Measurements from ENCODE around the gene LANCL3. TPM values are rescaled to one million over a fixed set of nuclear protein-coding genes. Genes with fewer than 3 reads are reported as not detected.

The LANCL3 gene
- total and polyA plus RNA-seq, 4 experiments from 2014 or later, result 0.06 to 0.17 (median 0.12) TPM

- Histone ChIP-seq H3K9me3 (ENCODE audit: control insufficient read depth in 1 of 2, low read length in 2 of 2) (no peaks in the 10 kb centered on the region), H3K36me3 (ENCODE audit: insufficient read depth, low read length) (no peaks in the 10 kb centered on the region), H3K27ac (ENCODE audit: low read depth, low read length) (no peak overlapping the region), H3K4me1 (ENCODE audit: insufficient read depth, low read length) (no peaks in the 10 kb centered on the region), H3K4me3 (ENCODE audit: low read length in 2 of 2) (no peak overlapping the region), H3K27me3 (ENCODE audit: insufficient read depth, low read length) (no peaks in the 10 kb centered on the region)
- Mint-ChIP-seq H3K36me3 (no peaks in the 10 kb centered on the region), H3K27ac (no peak overlapping the region), H3K27me3 (no peaks in the 10 kb centered on the region), H3K4me1 (no peaks in the 10 kb centered on the region), H3K9me3 (peaks cover 0 to 2% (median 0%) of the 10 kb centered on the region in 8 donors), H3K4me3 (no peak overlapping the region)
- no peak for DNase-seq
- ChIA-PET CTCF (ENCODE audit: partially characterized antibody) (no interaction called here), POLR2A (ENCODE audit: partially characterized antibody) (no interaction called here)
- intact Hi-C loops (cut with micrococcal nuclease), result no loop called here
These were observed 125.8 kb downstream of the LANCL3 start for GRCh38 chrX:37697169-37697760.

- Mint-ChIP-seq H3K27ac (no peak overlapping the region), H3K9me3 (peaks cover 0 to 2% (median 0%) of the 10 kb centered on the region in 8 donors), H3K4me1 (no peaks in the 10 kb centered on the region), H3K36me3 (no peaks in the 10 kb centered on the region), H3K4me3 (no peak overlapping the region), H3K27me3 (no peaks in the 10 kb centered on the region)
- H3K36me3 ChIP-seq (ENCODE audit: insufficient read depth, low read length), result no peaks in the 10 kb centered on the region
- H3K4me1 ChIP-seq (ENCODE audit: insufficient read depth, low read length), result no peaks in the 10 kb centered on the region
- no peak for DNase-seq
- intact Hi-C loops (cut with micrococcal nuclease), result no loop called here
- no peaks in the 10 kb centered on the region for H3K27me3 ChIP-seq (ENCODE audit: insufficient read depth, low read length)
- H3K9me3 ChIP-seq (ENCODE audit: control insufficient read depth in 1 of 2, low read length in 2 of 2), result no peaks in the 10 kb centered on the region
- POLR2A ChIA-PET (ENCODE audit: partially characterized antibody), result no interaction called here
- H3K27ac ChIP-seq (ENCODE audit: low read depth, low read length), result no peak overlapping the region
- CTCF ChIA-PET (ENCODE audit: partially characterized antibody), result no interaction called here
- H3K4me3 ChIP-seq (ENCODE audit: low read length in 2 of 2), result no peak overlapping the region
These were observed 130.1 kb downstream of the LANCL3 start for GRCh38 chrX:37701588-37701987.

- intact Hi-C loops (cut with micrococcal nuclease), result no loop called here
- Histone ChIP-seq H3K36me3 (ENCODE audit: insufficient read depth, low read length) (no peaks in the 10 kb centered on the region), H3K4me3 (ENCODE audit: low read length in 2 of 2) (no peak overlapping the region), H3K27me3 (ENCODE audit: insufficient read depth, low read length) (no peaks in the 10 kb centered on the region), H3K9me3 (ENCODE audit: control insufficient read depth in 1 of 2, low read length in 2 of 2) (no peaks in the 10 kb centered on the region), H3K27ac (ENCODE audit: low read depth, low read length) (no peak overlapping the region), H3K4me1 (ENCODE audit: insufficient read depth, low read length) (no peaks in the 10 kb centered on the region)
- no peak for DNase-seq
- Mint-ChIP-seq H3K27me3 (no peaks in the 10 kb centered on the region), H3K4me3 (no peak overlapping the region), H3K27ac (no peak overlapping the region), H3K4me1 (no peaks in the 10 kb centered on the region), H3K9me3 (peaks cover 0 to 5% (median 0%) of the 10 kb centered on the region in 8 donors), H3K36me3 (no peaks in the 10 kb centered on the region)
- POLR2A ChIA-PET (ENCODE audit: partially characterized antibody), result no interaction called here
- CTCF ChIA-PET (ENCODE audit: partially characterized antibody), result no interaction called here
These were observed 140.5 kb downstream of the LANCL3 start for GRCh38 chrX:37711991-37712390.

DNA sequence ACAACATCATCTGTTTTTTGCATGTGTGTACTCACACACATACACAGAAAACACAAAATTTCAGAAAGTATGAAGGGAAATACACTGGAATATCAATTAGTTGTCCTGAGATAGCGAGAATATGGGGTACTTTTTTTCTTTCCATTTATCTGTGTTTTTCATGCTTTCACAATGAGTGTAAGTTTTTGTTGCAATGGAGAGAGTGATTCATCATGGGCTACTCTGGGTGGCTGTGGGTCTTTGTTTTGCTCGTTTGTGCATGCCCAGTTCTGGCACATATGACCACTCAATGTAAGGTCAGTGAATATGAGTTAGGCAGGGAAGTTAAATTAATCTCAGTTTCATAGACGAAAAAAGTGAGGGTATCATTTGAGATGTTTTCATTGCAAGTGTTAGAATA is 141.0 kb downstream of the LANCL3 start:
- Histone ChIP-seq H3K4me1 (ENCODE audit: insufficient read depth, low read length) (no peaks in the 10 kb centered on the region), H3K36me3 (ENCODE audit: insufficient read depth, low read length) (no peaks in the 10 kb centered on the region), H3K27ac (ENCODE audit: low read depth, low read length) (no peak overlapping the region), H3K27me3 (ENCODE audit: insufficient read depth, low read length) (no peaks in the 10 kb centered on the region), H3K4me3 (ENCODE audit: low read length in 2 of 2) (no peak overlapping the region), H3K9me3 (ENCODE audit: control insufficient read depth in 1 of 2, low read length in 2 of 2) (no peaks in the 10 kb centered on the region)
- intact Hi-C loops (cut with micrococcal nuclease), result no loop called here
- DNase-seq, result no peak
- CTCF ChIA-PET (ENCODE audit: partially characterized antibody), result no interaction called here
- Mint-ChIP-seq H3K27ac (no peak overlapping the region), H3K9me3 (peaks cover 0 to 5% (median 0%) of the 10 kb centered on the region in 8 donors), H3K36me3 (no peaks in the 10 kb centered on the region), H3K27me3 (no peaks in the 10 kb centered on the region), H3K4me1 (no peaks in the 10 kb centered on the region), H3K4me3 (no peak overlapping the region)
- POLR2A ChIA-PET (ENCODE audit: partially characterized antibody), result no interaction called here

DNA sequence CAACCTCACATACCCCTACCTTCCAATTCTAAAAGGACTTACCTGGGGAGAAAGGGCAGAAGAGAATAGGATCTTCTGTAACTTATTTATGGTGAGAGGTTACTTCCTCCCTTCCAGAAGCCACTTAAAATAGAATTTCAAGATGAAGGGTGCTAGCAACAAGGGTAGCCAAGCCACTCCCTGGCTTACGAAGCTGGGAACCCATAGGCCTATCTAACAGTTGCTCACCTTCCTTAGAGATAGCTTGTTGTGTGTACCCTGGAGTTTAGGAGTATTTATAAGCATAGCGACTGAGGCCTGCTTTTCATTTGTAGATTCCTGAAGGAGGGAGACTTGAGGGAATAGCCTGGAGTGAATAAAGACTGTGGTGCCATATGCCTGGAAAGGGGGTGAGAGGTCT is 143.0 kb downstream of the LANCL3 start:
- CTCF ChIA-PET (ENCODE audit: partially characterized antibody), result no interaction called here
- H3K36me3 Mint-ChIP-seq, result no peaks in the 10 kb centered on the region
- DNase-seq, result no peak
- no peaks in the 10 kb centered on the region for H3K27me3 Mint-ChIP-seq
- Histone ChIP-seq H3K4me3 (ENCODE audit: low read length in 2 of 2) (no peak overlapping the region), H3K27ac (ENCODE audit: low read depth, low read length) (no peak overlapping the region), H3K36me3 (ENCODE audit: insufficient read depth, low read length) (no peaks in the 10 kb centered on the region), H3K4me1 (ENCODE audit: insufficient read depth, low read length) (no peaks in the 10 kb centered on the region), H3K27me3 (ENCODE audit: insufficient read depth, low read length) (no peaks in the 10 kb centered on the region), H3K9me3 (ENCODE audit: control insufficient read depth in 1 of 2, low read length in 2 of 2) (no peaks in the 10 kb centered on the region)
- intact Hi-C loops (cut with micrococcal nuclease), result no loop called here
- H3K4me3 Mint-ChIP-seq, result no peak overlapping the region
- H3K4me1 Mint-ChIP-seq, result no peaks in the 10 kb centered on the region
- no peak overlapping the region for H3K27ac Mint-ChIP-seq
- H3K9me3 Mint-ChIP-seq, result peaks cover 0 to 11% (median 3%) of the 10 kb centered on the region in 8 donors
- POLR2A ChIA-PET (ENCODE audit: partially characterized antibody), result no interaction called here

- Histone ChIP-seq H3K27me3 (ENCODE audit: insufficient read depth, low read length) (no peaks in the 10 kb centered on the region), H3K4me3 (ENCODE audit: low read length in 2 of 2) (no peak overlapping the region), H3K9me3 (ENCODE audit: control insufficient read depth in 1 of 2, low read length in 2 of 2) (no peaks in the 10 kb centered on the region), H3K4me1 (ENCODE audit: insufficient read depth, low read length) (no peaks in the 10 kb centered on the region), H3K36me3 (ENCODE audit: insufficient read depth, low read length) (no peaks in the 10 kb centered on the region), H3K27ac (ENCODE audit: low read depth, low read length) (no peak overlapping the region)
- H3K27me3 Mint-ChIP-seq, result no peaks in the 10 kb centered on the region
- no peaks in the 10 kb centered on the region for H3K36me3 Mint-ChIP-seq
- H3K4me3 Mint-ChIP-seq, result no peak overlapping the region
- DNase-seq, result no peak
- intact Hi-C loops (cut with micrococcal nuclease), result no loop called here
- ChIA-PET CTCF (ENCODE audit: partially characterized antibody) (no interaction called here), POLR2A (ENCODE audit: partially characterized antibody) (no interaction called here)
- no peaks in the 10 kb centered on the region for H3K4me1 Mint-ChIP-seq
- peaks cover 0 to 11% (median 3%) of the 10 kb centered on the region in 8 donors for H3K9me3 Mint-ChIP-seq
- no peak overlapping the region for H3K27ac Mint-ChIP-seq
These were observed 145.1 kb downstream of the LANCL3 start for GRCh38 chrX:37716602-37717001.

DNA sequence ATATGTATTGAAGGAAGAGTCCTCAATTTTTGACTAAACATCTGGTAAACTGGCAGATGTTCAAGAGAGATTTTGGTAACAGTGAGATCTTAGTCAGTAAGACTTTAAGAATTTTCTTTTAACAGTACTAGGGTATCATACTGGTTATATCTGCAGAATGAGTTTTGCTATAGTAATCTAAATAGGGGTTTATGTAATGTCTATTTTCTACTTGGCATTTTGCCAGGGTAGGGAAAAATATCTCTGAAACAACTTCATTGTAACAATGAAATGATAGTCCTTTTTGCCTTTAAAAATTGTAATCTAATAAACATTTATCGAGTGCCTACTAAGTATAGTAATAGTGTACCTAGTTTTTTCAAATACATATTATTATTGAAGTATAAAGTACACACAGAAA is 146.2 kb downstream of the LANCL3 start:
- H3K27me3 Mint-ChIP-seq, result peaks cover 0 to 2% of the 10 kb centered on the region in 2 donors
- Histone ChIP-seq H3K9me3 (ENCODE audit: control insufficient read depth in 1 of 2, low read length in 2 of 2) (no peaks in the 10 kb centered on the region), H3K36me3 (ENCODE audit: insufficient read depth, low read length) (no peaks in the 10 kb centered on the region), H3K4me1 (ENCODE audit: insufficient read depth, low read length) (no peaks in the 10 kb centered on the region), H3K27ac (ENCODE audit: low read depth, low read length) (no peak overlapping the region), H3K27me3 (ENCODE audit: insufficient read depth, low read length) (no peaks in the 10 kb centered on the region), H3K4me3 (ENCODE audit: low read length in 2 of 2) (no peak overlapping the region)
- H3K4me1 Mint-ChIP-seq, result no peaks in the 10 kb centered on the region
- peaks cover 0 to 11% (median 3%) of the 10 kb centered on the region in 8 donors for H3K9me3 Mint-ChIP-seq
- no peak overlapping the region for H3K4me3 Mint-ChIP-seq
- ChIA-PET POLR2A (ENCODE audit: partially characterized antibody) (no interaction called here), CTCF (ENCODE audit: partially characterized antibody) (no interaction called here)
- intact Hi-C loops (cut with micrococcal nuclease), result no loop called here
- no peak for DNase-seq
- no peaks in the 10 kb centered on the region for H3K36me3 Mint-ChIP-seq
- H3K27ac Mint-ChIP-seq, result no peak overlapping the region

DNA sequence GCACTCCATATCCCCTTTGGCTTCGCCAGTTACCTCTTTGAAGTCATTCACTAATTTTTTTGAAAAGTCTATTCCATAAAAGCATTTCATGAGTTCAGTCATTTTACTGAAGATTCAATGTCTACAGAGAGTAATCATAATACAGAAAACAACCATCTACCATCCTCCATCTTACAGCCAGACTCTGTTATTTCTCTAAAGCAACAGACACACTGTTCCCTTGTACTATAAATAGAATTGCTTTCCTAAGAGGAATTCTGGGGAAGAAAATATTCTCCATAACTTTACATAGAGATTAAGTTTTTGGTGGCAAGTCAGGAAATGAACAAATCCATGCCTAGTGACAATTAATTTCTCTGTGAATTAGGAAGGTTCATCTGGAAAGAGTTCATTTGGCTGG is 151.1 kb downstream of the LANCL3 start:
- DNase-seq, result no peak
- H3K4me1 Mint-ChIP-seq, result no peaks in the 10 kb centered on the region
- H3K27me3 Mint-ChIP-seq, result peaks cover 0 to 6% of the 10 kb centered on the region in 2 donors
- ChIA-PET CTCF (ENCODE audit: partially characterized antibody) (no interaction called here), POLR2A (ENCODE audit: partially characterized antibody) (no interaction called here)
- Histone ChIP-seq H3K4me3 (ENCODE audit: low read length in 2 of 2) (no peak overlapping the region), H3K27me3 (ENCODE audit: insufficient read depth, low read length) (no peaks in the 10 kb centered on the region), H3K36me3 (ENCODE audit: insufficient read depth, low read length) (no peaks in the 10 kb centered on the region), H3K27ac (ENCODE audit: low read depth, low read length) (no peak overlapping the region), H3K9me3 (ENCODE audit: control insufficient read depth in 1 of 2, low read length in 2 of 2) (no peaks in the 10 kb centered on the region), H3K4me1 (ENCODE audit: insufficient read depth, low read length) (no peaks in the 10 kb centered on the region)
- H3K4me3 Mint-ChIP-seq, result no peak overlapping the region
- H3K27ac Mint-ChIP-seq, result no peak overlapping the region
- H3K9me3 Mint-ChIP-seq, result peaks cover 0 to 11% (median 3%) of the 10 kb centered on the region in 8 donors
- no peaks in the 10 kb centered on the region for H3K36me3 Mint-ChIP-seq
- intact Hi-C loops (cut with micrococcal nuclease), result no loop called here
